GM18511 (cell line): ENCODE results near the gene ADAMTSL3.

ENCODE experiments used
- ATAC-seq: cut with Tn5 transposase; IDR thresholded peaks from one replicate; pipeline ENCODE4 v1.9.1; 2021; ENCODE audit warnings: mild to moderate bottlenecking, moderate library complexity; ENCODE audit not compliant: unreplicated experiment

ADAMTSL3 gene

GRCh38 chr15:83818591-83818990 lies 164.7 kb downstream of the ADAMTSL3 start:
- no peak for ATAC-seq

DNA sequence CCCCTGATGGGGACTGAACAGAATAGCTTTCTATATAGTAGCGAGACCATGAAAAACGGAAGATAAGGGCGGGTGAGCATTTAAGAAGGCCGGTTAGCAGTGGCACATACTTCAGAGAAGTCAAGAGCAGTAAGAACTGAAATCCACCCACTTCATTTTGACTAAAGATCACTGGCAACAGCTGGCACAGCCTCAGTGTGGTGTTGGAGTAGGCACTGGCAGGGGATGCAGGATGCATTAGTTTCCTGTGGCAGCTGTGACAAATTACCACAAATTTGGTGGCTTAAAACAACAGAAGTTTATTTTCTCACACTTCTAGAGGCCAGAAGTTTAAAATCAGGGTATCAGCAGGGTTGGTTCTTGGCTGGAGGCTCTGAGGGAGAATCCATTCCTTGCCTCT lies 176.5 kb downstream of the ADAMTSL3 start:
- no peak for ATAC-seq

DNA sequence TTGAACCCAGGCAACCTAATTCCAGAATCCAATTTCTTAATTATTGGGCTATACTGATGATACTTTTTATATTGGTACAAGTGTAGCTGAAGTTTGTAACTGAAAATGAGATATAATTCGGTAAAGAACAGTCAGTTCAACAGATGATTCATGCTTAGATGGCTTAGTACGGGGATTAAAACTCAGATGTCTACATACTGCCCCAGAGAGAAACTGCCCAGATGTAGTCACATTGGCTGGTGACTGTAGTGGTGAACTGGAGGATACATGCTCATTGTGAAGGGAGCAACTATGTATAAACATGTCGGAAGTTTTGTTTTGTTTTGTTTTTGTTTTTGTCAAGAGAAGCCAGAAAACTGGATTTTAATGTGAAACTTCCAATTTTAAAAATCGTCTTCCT lies 179.6 kb downstream of the ADAMTSL3 start:
- no peak for ATAC-seq

GRCh38 chr15:83835479-83835878 lies 181.6 kb downstream of the ADAMTSL3 start:
- ATAC-seq, result no peak

- no peak for ATAC-seq
Measured at GRCh38 chr15:83837945-83838571, 184.1 kb downstream of the ADAMTSL3 start.

DNA sequence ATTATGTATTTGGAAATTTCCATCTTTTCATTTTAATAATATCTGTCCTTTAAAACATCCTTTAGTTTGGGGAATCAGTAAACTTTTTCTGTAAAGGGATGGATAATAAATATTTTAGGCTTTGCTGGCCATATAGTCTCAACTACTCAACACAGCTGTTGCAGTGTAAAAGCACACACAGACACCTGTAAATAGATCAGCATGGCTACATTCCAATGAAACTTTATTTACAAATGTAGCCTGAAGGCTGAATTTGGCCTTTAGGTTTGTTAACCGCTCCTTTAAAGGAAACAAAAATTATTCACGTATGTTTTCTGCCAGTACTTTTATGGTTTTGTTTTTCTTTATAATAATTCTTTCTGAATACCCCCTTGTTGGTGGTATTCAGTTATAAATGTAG lies 184.8 kb downstream of the ADAMTSL3 start:
- ATAC-seq, result no peak

- ATAC-seq, result no peak
Measured at GRCh38 chr15:83842281-83842680, 188.4 kb downstream of the ADAMTSL3 start.

- no peak for ATAC-seq
Measured at GRCh38 chr15:83843471-83843871, 189.5 kb downstream of the ADAMTSL3 start.

GRCh38 chr15:83844742-83845141 lies 190.8 kb downstream of the ADAMTSL3 start:
- no peak for ATAC-seq

DNA sequence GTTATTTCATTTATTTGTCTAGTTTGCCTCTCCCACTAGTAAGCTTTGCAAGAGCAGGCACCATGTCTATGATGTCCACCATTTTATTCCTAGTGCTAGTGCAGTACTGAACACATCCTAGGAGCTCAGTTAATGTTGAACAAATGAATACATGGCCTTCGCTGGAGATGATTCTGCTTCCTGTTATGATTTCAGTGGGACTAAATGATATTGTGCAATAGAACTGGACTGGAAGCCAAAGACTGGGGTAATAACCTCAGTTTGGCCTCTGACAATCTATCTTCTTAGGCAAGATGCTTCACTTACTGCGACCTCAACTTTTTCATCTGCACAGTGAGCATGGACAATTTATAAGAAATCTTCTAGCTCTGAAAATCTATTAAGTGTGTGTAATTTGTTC lies 191.3 kb downstream of the ADAMTSL3 start:
- ATAC-seq, result no peak

DNA sequence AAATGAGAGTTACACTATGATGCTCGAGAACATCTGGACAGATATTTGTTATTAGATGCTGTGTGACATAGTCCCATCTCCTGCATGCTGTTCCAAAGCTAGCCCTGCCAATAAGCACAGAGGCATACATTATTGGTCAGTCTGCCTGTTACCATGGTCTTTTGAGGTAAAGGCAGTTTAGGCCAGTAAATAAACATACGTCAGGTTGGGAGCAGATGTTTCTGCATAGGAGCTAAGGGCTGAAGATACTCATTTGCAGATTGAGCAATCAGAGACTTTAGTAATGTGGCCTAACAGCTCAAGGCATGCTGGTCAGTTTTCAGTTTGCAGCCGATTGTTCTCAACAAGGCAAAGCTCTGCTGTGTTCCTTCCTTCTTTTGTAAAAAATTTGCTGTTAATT lies 192.9 kb downstream of the ADAMTSL3 start:
- ATAC-seq, result no peak

DNA sequence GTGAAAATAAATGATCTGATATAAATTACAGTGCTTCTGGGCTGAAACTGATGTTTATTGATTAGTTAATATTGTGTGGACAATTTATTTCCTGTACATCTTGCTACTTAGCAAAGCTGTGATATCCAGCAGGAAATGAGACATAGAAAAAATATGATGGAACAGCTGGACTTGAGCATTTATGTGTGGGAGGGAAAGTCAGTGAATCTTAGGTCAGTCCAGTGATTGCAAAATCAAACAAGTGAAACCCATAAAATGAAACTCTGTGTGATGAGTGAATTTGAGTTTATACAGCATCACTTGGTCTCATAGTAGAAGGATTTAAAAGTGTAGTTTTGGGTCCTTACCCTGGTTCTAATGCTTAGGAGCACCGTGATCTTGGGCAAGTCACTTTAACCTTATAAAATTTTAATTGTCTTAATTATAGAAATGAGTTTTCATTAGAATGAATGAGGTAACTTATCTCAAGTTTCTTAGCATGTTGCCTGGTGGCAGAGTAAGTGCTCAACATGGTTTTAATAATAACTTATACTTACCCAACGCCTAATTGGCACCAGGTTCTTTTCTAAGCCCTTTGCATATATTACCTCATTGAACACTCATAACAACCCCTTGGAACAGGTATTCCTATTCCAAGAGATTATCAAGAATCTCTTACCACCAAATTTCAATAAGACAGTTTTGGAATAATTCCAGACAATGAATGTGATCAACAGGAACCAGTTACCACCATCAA lies 194.6 kb downstream of the ADAMTSL3 start:
- no peak for ATAC-seq

DNA sequence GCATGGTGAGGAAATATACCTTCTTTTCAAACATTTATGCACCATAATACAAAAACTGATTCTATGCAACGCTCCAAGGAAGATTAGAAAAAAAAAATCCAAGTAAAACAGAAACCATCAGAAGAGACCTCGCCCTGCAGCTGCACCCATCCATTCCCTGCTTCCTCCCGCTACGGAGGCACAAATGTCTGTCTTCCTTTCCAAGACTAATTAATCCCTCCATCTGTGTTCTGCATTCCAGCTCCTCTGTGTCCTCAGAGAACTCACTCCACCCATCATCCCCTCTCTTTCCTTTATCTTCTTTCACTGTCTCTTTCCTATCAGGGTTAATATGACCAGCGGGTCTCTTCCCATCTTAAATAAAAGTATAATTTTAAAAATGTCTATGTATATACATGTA lies 196.1 kb downstream of the ADAMTSL3 start:
- no peak for ATAC-seq

GRCh38 chr15:83850501-83851245 lies 196.8 kb downstream of the ADAMTSL3 start:
- no peak for ATAC-seq

GRCh38 chr15:83853232-83853631 lies 199.3 kb downstream of the ADAMTSL3 start:
- ATAC-seq, result no peak

DNA sequence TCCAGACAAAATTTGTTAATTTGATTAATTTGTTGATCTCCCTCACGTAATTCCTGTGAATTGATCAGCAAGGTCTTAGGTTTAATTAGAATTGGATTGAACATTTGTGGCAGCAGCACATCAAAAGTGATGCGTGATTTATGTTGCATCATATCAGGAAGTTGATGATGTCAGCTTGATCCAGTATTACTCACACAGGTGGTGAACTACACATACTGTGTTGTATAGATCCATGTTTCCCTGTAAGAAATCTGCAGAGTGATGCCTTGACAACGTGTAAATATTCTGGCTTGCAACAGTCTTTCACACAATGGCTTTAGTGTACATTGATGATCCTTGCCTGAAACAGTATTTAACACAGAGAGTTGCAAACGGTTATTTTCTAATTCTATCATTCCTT lies 200.4 kb downstream of the ADAMTSL3 start:
- no peak for ATAC-seq

- no peak for ATAC-seq
Measured at GRCh38 chr15:83854950-83855707, 201.2 kb downstream of the ADAMTSL3 start.

- no peak for ATAC-seq
Measured at GRCh38 chr15:83855956-83856355, 202.0 kb downstream of the ADAMTSL3 start.

GRCh38 chr15:83858820-83859505 lies 205.0 kb downstream of the ADAMTSL3 start:
- no peak for ATAC-seq

DNA sequence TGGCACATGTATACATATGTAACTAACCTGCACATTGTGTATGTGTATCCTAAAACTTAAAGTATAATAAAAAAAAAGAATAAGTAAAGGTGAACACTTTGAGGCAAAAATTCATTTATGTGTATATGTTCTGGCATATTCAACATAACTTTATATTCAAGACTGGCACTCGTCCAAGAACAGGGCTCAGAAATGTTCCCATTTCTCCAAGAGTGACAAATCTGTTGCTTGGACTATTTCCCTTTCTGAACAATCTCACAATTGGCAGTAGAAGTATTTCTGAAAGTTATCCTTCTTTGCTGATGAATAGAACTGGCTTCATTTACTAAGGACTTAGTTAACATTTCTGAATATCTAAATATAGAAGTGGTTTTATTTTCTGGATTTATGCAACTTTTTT lies 212.8 kb downstream of the ADAMTSL3 start:
- ATAC-seq, result no peak

- ATAC-seq, result no peak
Measured at GRCh38 chr15:83869341-83869740, 215.4 kb downstream of the ADAMTSL3 start.
